K562 (cell line): ENCODE measurements around the gene NRCAM.

Experiments
- BCL6 ChIP-seq: fragments of 250-450 bp; sonication (Bioruptor Pico); IDR thresholded peaks from 2 replicates; pipeline ENCODE4 v1.4.0; 2020
- DACH1 ChIP-seq: fragments of 450-650 bp; IDR thresholded peaks from 2 replicates; pipeline ENCODE4 v1.6.1; 2018; ENCODE audit not compliant: partially characterized antibody
- ERF ChIP-seq: fragments of 450-650 bp; formaldehyde crosslinking; IDR thresholded peaks from 2 replicates; pipeline ENCODE4 v1.4.0; 2020; ENCODE audit warnings: mild to moderate bottlenecking, mixed read lengths
- FIP1L1 ChIP-seq: fragments of 200-400 bp; formaldehyde crosslinking; IDR thresholded peaks from 2 replicates; pipeline ENCODE4 v1.6.1; 2018; ENCODE audit warnings: mild to moderate bottlenecking, low read depth, low read length; ENCODE audit not compliant: poor library complexity, severe bottlenecking
- KAT8 ChIP-seq: fragments of 450-650 bp; IDR thresholded peaks from 2 replicates; pipeline ENCODE4 v1.6.1; 2016; ENCODE audit warnings: low read depth, mild to moderate bottlenecking
- POLR2AphosphoS5 ChIP-seq: IDR thresholded peaks from 2 replicates; pipeline ENCODE4 v1.6.1; 2011; ENCODE audit warnings: mild to moderate bottlenecking, low read depth, low read length, moderate library complexity; ENCODE audit not compliant: control insufficient read depth, insufficient read depth
- TEAD4 ChIP-seq, 2 experiments: sonication (generic) in 1 of 2; formaldehyde crosslinking in 1 of 2; IDR thresholded peaks; 2 replicates each; pipeline versions ENCODE4 v1.6.1 to v1.8.0; 2012 to 2022; ENCODE audit warnings: borderline replicate concordance in 1 of 2, inconsistent platforms in 1 of 2, low read length in 1 of 2, mild to moderate bottlenecking in 1 of 2, missing genetic modification reagents in 1 of 2
- YY1 ChIP-seq, 3 experiments: IDR thresholded peaks; 2 replicates each; pipeline ENCODE4 v1.6.1; 2011; ENCODE audit warnings: low read length in 2 of 3, mild to moderate bottlenecking in 2 of 3, moderate library complexity in 2 of 3, borderline replicate concordance in 1 of 3, control low read depth in 1 of 3, low read depth in 1 of 3; ENCODE audit not compliant: insufficient read depth in 3 of 3, insufficient replicate concordance in 2 of 3, control insufficient read depth in 1 of 3, insufficient read length in 1 of 3; ENCODE audit errors: extremely low read depth in 1 of 3
- ZNF57 ChIP-seq: fragments of 450-650 bp; formaldehyde crosslinking; IDR thresholded peaks from 2 replicates; pipeline ENCODE4 v1.4.0; 2020; ENCODE audit warnings: mild to moderate bottlenecking, moderate library complexity
- ZNF707 ChIP-seq: fragments of 250-450 bp; sonication (Bioruptor Pico); conservative IDR thresholded peaks from 2 replicates; pipeline ENCODE4 v1.8.0; 2022; ENCODE audit warnings: inconsistent platforms, mild to moderate bottlenecking, moderate library complexity
- TF ChIP-seq, protein P1 (sequence below), 3 experiments: IDR thresholded peaks in 2 of 3; conservative IDR thresholded peaks in 1 of 3; 2 replicates each; pipeline ENCODE4 v1.5.1; 2011 to 2012; ENCODE audit warnings: low read length in 3 of 3, mild to moderate bottlenecking in 3 of 3, control low read depth in 2 of 3, improper control_type of control experiment in 1 of 3, inconsistent platforms in 1 of 3, low read depth in 1 of 3, mixed read lengths in 1 of 3, moderate library complexity in 1 of 3; ENCODE audit not compliant: insufficient read depth in 2 of 3

DNA sequence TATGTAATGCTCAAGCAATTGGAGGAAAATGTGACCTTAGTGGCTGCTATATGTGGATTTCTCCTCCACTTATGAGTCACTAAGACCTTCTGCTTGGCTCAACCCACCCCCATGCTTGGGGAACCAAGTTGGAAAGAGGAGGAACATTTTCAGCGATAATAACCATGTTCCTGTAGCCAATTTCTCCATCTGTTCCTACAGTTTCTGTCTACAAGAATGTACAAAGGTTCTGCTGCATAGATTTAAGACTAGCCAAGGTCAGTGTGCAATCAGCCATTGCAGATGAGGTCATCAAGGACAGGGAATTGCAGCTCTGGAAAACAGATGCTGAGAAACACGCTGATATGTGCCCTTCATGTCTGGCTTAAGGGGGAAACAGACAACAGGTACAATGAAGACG is 5.6 kb upstream of the NRCAM start:
- no peak for TF ChIP-seq YY1 (IDR thresholded peaks at IDR 0.05; ENCODE audit: borderline replicate concordance in 1 of 3, control insufficient read depth in 1 of 3, extremely low read depth in 1 of 3, insufficient read depth in 3 of 3, insufficient read length in 1 of 3, insufficient replicate concordance in 2 of 3, low read depth in 1 of 3, low read length in 2 of 3)
- no peak for TF ChIP-seq TEAD4 (IDR thresholded peaks at IDR 0.05; ENCODE audit: low read length)
- TF ChIP-seq TEAD4 (CRISPR knock-in tag; IDR thresholded peaks at IDR 0.05; ENCODE audit: borderline replicate concordance), result no peak
- no peak for TF ChIP-seq POLR2AphosphoS5
- TF ChIP-seq DACH1, result no peak
- no peak for TF ChIP-seq KAT8
- TF ChIP-seq BCL6 (CRISPR knock-in tag), result no peak
- no peak for TF ChIP-seq ZNF707 (CRISPR knock-in tag)
- TF ChIP-seq FIP1L1, result no peak
- no peak for TF ChIP-seq ERF (CRISPR knock-in tag)
- TF ChIP-seq, protein P1, sequence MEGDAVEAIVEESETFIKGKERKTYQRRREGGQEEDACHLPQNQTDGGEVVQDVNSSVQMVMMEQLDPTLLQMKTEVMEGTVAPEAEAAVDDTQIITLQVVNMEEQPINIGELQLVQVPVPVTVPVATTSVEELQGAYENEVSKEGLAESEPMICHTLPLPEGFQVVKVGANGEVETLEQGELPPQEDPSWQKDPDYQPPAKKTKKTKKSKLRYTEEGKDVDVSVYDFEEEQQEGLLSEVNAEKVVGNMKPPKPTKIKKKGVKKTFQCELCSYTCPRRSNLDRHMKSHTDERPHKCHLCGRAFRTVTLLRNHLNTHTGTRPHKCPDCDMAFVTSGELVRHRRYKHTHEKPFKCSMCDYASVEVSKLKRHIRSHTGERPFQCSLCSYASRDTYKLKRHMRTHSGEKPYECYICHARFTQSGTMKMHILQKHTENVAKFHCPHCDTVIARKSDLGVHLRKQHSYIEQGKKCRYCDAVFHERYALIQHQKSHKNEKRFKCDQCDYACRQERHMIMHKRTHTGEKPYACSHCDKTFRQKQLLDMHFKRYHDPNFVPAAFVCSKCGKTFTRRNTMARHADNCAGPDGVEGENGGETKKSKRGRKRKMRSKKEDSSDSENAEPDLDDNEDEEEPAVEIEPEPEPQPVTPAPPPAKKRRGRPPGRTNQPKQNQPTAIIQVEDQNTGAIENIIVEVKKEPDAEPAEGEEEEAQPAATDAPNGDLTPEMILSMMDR (IDR thresholded peaks at IDR 0.05 in 2 of 3, conservative IDR thresholded peaks at IDR 0.05 in 1 of 3; ENCODE audit: insufficient read depth in 2 of 3, low read depth in 1 of 3, low read length in 3 of 3), result no peak
- TF ChIP-seq ZNF57 (CRISPR knock-in tag), result no peak
